Breast epithelium (tissue), 4 donors: Measurements from ENCODE around the gene CCSER1. TPM values are rescaled to one million over a fixed set of nuclear protein-coding genes. Genes with fewer than 3 reads are reported as not detected.

Experiments
- DNase-seq, 2 donors: peaks; one replicate each; pipeline ENCODE4 v3.0.0-alpha.2; 2019; ENCODE audit warnings: low spot score in 2 of 2
- H3K27ac ChIP-seq, 2 donors: fragments of 200-600 bp; sonication (generic) in 1 of 2; one replicate each; pipeline ENCODE4 v1.5.1; 2016 to 2019; ENCODE audit warnings: mild to moderate bottlenecking in 1 of 2
- H3K27me3 ChIP-seq, 2 donors: fragments of 200-600 bp; sonication (generic) in 1 of 2; one replicate each; pipeline versions ENCODE4 v1.5.1 to v1.6.0; 2017 to 2019; ENCODE audit warnings: control low read depth in 1 of 2, mild to moderate bottlenecking in 1 of 2
- H3K36me3 ChIP-seq: fragments of 200-600 bp; one replicate; pipeline ENCODE4 v1.5.1; 2019
- H3K4me1 ChIP-seq, 2 donors: fragments of 200-600 bp; sonication (generic); one replicate each; pipeline ENCODE4 v1.5.1; 2016 to 2019; ENCODE audit warnings: control low read depth in 1 of 2
- H3K4me3 ChIP-seq, 3 donors: fragments of 200-600 bp; sonication (generic); 1 replicate in 2 of 3; 2 replicates in 1 of 3; pipeline ENCODE4 v1.5.1; 2016 to 2019; ENCODE audit warnings: mild to moderate bottlenecking in 3 of 3, moderate library complexity in 2 of 3
- H3K9me3 ChIP-seq, 2 donors: fragments of 200-600 bp; sonication (generic) in 1 of 2; one replicate each; pipeline ENCODE4 v1.5.1; 2016 to 2019; ENCODE audit warnings: control low read depth in 1 of 2
- POLR2A ChIP-seq: fragments of 450-650 bp; IDR thresholded peaks from one replicate; pipeline ENCODE4 v1.6.1; 2016; ENCODE audit warnings: antibody characterized with exemption, mild to moderate bottlenecking, moderate library complexity
- POLR2AphosphoS5 ChIP-seq, 3 donors: sonication (generic); formaldehyde crosslinking; IDR thresholded peaks; one replicate each; pipeline ENCODE4 v1.6.1; 2017; ENCODE audit warnings: antibody characterized with exemption in 3 of 3
- intact Hi-C: fragments of 100-400 bp; cut with DNase I; formaldehyde crosslinking; loops from one replicate; pipeline ENCODE4 v1.15.1; 2023; ENCODE audit warnings: low total_unique reads
- total RNA-seq, 3 donors: library from RNA; depleted of rRNA; stranded (reverse); fragments of >200 nt; gene quantifications; one replicate each; pipeline ENCODE4 v1.1.0, GENCODE V29; 2016
- TF ChIP-seq, protein P1 (sequence below), 3 donors: fragments of 450-650 bp; IDR thresholded peaks; one replicate each; pipeline ENCODE4 v1.5.1; 2016 to 2017; ENCODE audit warnings: antibody characterized with exemption in 3 of 3, mild to moderate bottlenecking in 3 of 3, moderate library complexity in 3 of 3

The CCSER1 gene
- total RNA-seq, 3 donors from 2014 or later, result 6.4 to 73.3 (median 55.7) TPM

- no peak overlapping the region for H3K4me3 ChIP-seq
- H3K4me1 ChIP-seq, result no peaks in the 10 kb centered on the region
- no peaks in the 10 kb centered on the region for H3K36me3 ChIP-seq
- H3K27me3 ChIP-seq, result no peaks in the 10 kb centered on the region
- H3K27ac ChIP-seq, result no peak overlapping the region
- no peak for DNase-seq
- TF ChIP-seq, protein P1, sequence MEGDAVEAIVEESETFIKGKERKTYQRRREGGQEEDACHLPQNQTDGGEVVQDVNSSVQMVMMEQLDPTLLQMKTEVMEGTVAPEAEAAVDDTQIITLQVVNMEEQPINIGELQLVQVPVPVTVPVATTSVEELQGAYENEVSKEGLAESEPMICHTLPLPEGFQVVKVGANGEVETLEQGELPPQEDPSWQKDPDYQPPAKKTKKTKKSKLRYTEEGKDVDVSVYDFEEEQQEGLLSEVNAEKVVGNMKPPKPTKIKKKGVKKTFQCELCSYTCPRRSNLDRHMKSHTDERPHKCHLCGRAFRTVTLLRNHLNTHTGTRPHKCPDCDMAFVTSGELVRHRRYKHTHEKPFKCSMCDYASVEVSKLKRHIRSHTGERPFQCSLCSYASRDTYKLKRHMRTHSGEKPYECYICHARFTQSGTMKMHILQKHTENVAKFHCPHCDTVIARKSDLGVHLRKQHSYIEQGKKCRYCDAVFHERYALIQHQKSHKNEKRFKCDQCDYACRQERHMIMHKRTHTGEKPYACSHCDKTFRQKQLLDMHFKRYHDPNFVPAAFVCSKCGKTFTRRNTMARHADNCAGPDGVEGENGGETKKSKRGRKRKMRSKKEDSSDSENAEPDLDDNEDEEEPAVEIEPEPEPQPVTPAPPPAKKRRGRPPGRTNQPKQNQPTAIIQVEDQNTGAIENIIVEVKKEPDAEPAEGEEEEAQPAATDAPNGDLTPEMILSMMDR (IDR thresholded peaks at IDR 0.05), result no peak
- TF ChIP-seq POLR2AphosphoS5 (IDR thresholded peaks at IDR 0.05) (no peak), POLR2A (no peak)
- intact Hi-C loops, result no loop called here
- H3K9me3 ChIP-seq, result no peaks in the 10 kb centered on the region
Measured at GRCh38 chr4:90254357-90254756, 127.2 kb downstream of the CCSER1 start.

- TF ChIP-seq, protein P1 (IDR thresholded peaks at IDR 0.05), result no peak
- TF ChIP-seq POLR2AphosphoS5 (IDR thresholded peaks at IDR 0.05) (no peak), POLR2A (no peak)
Measured at GRCh38 chr4:90274175-90274574, 147.0 kb downstream of the CCSER1 start.

DNA sequence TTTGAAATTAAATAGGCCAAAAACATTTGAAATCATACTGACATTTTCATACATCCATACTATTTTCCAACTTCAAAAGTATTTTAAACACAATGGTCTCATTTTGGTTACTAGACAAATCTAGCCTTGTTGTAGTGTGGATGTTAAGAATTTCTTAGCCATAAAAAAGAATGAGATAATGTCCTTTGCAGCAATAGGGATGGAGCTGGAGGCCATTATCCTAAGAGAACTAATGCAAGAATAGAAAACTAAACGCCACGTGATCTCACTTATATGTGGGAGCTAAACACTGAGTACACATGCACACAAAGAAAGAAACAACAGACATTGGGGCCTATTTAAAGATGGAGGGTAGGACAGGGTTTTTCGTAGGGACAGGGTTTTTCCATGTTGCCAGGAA is 153.8 kb downstream of the CCSER1 start:
- no peak for DNase-seq
- intact Hi-C loops, result no loop called here

More at GRCh38 chr4:90274175-90274574, 147.0 kb downstream of the CCSER1 start:
- no peaks in the 10 kb centered on the region for H3K4me1 ChIP-seq
- intact Hi-C loops, result no loop called here
- no peak for DNase-seq
- no peak overlapping the region for H3K4me3 ChIP-seq
- no peak overlapping the region for H3K27ac ChIP-seq
- H3K27me3 ChIP-seq, result no peaks in the 10 kb centered on the region
- no peaks in the 10 kb centered on the region for H3K36me3 ChIP-seq
- no peaks in the 10 kb centered on the region for H3K9me3 ChIP-seq

DNA sequence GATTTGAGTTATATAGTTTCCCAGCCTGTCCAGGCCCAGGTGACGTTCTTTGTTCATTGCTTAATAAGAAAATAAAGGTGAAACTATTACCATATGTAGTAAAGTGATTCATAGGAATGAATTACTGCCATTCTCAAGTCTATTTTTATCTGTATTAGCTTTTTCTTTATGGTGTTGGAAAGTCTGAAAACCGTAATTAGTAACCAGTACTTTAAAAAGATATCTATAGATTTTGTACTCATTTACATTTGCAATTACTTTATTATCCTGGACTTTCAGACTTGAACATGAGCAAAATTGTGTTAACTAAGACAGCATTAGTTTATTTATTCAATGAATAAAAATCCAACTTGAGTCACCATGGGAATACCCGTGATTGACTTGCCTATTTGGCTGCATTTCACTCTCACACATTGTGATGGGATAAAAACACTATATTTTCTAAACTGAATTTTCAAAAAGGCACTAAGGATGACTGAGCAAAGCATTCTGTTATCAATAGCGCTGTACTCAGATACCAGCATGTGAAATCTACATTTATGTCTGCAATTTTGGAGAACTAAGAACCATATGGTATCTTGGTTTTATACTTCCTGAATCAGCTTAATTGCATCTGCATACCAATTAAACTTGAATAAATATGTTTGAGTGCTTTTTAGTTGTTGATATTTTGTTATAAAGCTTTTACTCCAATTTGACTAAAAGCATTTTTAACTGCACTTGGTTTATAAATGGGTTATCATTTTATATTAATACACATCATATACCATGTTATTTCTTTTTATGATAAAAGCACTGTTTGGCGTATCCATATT is 154.6 kb downstream of the CCSER1 start:
- H3K36me3 ChIP-seq, result no peaks in the 10 kb centered on the region
- TF ChIP-seq, protein P1 (IDR thresholded peaks at IDR 0.05), result no peak
- no peak for TF ChIP-seq POLR2AphosphoS5 (IDR thresholded peaks at IDR 0.05)
- TF ChIP-seq POLR2A, result no peak
- H3K4me1 ChIP-seq, result no peaks in the 10 kb centered on the region
- intact Hi-C loops, result no loop called here
- H3K27me3 ChIP-seq, result no peaks in the 10 kb centered on the region
- no peak overlapping the region for H3K27ac ChIP-seq
- H3K4me3 ChIP-seq, result no peak overlapping the region
- DNase-seq, result no peak
- H3K9me3 ChIP-seq, result no peaks in the 10 kb centered on the region

More for the DNA sequence above, 153.8 kb downstream of the CCSER1 start:
- Histone ChIP-seq H3K9me3 (no peaks in the 10 kb centered on the region), H3K27me3 (no peaks in the 10 kb centered on the region), H3K36me3 (no peaks in the 10 kb centered on the region), H3K27ac (no peak overlapping the region), H3K4me3 (no peak overlapping the region), H3K4me1 (no peaks in the 10 kb centered on the region)
- TF ChIP-seq POLR2AphosphoS5 (IDR thresholded peaks at IDR 0.05) (no peak), POLR2A (no peak)
- TF ChIP-seq, protein P1 (IDR thresholded peaks at IDR 0.05), result no peak

DNA sequence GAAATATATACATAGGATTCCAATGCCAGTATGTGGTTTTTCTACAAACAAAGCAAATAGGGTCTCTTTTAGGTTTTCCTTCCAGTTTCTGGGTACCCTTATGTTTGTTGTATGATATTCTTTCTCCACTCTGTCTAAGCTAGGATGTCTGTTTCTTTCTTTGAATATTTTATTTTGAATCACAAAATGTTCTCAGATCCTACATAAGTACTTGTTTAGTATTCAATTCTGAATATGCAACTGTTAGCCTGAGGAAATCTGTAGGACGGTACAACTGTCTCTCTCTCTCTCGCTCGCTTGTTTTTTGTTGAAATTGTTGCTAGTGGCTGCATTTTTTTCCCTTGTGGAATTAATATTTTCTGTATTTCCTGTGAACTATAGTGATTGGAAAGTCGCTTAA is 163.2 kb downstream of the CCSER1 start:
- H3K27me3 ChIP-seq, result no peaks in the 10 kb centered on the region
- H3K36me3 ChIP-seq, result no peaks in the 10 kb centered on the region
- H3K27ac ChIP-seq, result no peak overlapping the region
- TF ChIP-seq POLR2A, result no peak
- no peak for TF ChIP-seq POLR2AphosphoS5 (IDR thresholded peaks at IDR 0.05)
- TF ChIP-seq, protein P1 (IDR thresholded peaks at IDR 0.05), result no peak
- intact Hi-C loops, result no loop called here
- no peaks in the 10 kb centered on the region for H3K4me1 ChIP-seq
- H3K4me3 ChIP-seq, result no peak overlapping the region
- no peaks in the 10 kb centered on the region for H3K9me3 ChIP-seq
- no peak for DNase-seq
